Testis (tissue), 2 donors: ENCODE data around the gene ACTA2.

Experiments used
- CTCF ChIP-seq, 3 experiments: fragments of 450-650 bp in 2 of 3; fragments of 200-600 bp in 1 of 3; sonication (generic) in 1 of 3; IDR thresholded peaks; one replicate each; pipeline ENCODE4 v1.5.1; 2016 to 2019; ENCODE audit warnings: antibody characterized with exemption in 3 of 3, mild to moderate bottlenecking in 2 of 3, moderate library complexity in 1 of 3
- POLR2A ChIP-seq: fragments of 450-650 bp; IDR thresholded peaks from one replicate; pipeline ENCODE4 v1.6.1; 2017; ENCODE audit warnings: antibody characterized with exemption, mild to moderate bottlenecking, moderate library complexity

GRCh38 chr10:88994019-88994418, 41.4 kb upstream of the ACTA2 start:
- TF ChIP-seq CTCF (IDR thresholded peaks at IDR 0.05) (no peak), POLR2A (no peak)
